Measurements from ENCODE around the gene TOGARAM2.

TOGARAM2 gene

GRCh38 chr2:29013057-29013780, 32.1 kb downstream of the TOGARAM2 start:
- CTCF ChIA-PET = no interaction called here

DNA sequence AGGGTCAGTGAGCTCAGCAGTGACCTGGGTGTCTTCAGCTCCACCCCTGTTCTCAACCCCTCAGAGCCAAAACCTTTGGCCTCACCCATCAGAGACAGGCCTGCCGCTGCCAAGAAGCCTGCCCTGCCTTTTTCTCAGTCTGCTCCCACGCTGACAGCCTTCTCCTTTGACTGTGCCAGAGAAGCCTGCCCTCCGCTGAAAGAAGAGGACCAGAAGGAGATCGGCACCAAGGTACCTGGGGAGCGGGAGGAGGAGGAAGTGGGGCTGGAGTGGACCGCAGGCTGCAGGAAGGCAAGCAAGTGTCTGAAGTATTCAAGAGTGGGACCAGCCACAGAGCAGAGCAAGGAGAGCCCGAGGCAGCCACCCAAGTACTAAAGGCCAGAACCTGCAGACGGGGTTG, 33.2 kb downstream of the TOGARAM2 start:
- CTCF ChIA-PET = no interaction called here
- no peak for DNase-seq (ENCODE audit: extremely low spot score)
- POLR2A ChIA-PET = no interaction called here
- TF ChIP-seq ZNF384 (IDR thresholded peaks at IDR 0.05) = no peak
- no peak for TF ChIP-seq SUZ12 (IDR thresholded peaks at IDR 0.05)
- TF ChIP-seq TARDBP (IDR thresholded peaks at IDR 0.05) = no peak

More at GRCh38 chr2:29013057-29013780, 32.1 kb downstream of the TOGARAM2 start:
- POLR2A ChIA-PET = no interaction called here
- DNase-seq (ENCODE audit: extremely low spot score) = no peak
- TF ChIP-seq, protein P1, sequence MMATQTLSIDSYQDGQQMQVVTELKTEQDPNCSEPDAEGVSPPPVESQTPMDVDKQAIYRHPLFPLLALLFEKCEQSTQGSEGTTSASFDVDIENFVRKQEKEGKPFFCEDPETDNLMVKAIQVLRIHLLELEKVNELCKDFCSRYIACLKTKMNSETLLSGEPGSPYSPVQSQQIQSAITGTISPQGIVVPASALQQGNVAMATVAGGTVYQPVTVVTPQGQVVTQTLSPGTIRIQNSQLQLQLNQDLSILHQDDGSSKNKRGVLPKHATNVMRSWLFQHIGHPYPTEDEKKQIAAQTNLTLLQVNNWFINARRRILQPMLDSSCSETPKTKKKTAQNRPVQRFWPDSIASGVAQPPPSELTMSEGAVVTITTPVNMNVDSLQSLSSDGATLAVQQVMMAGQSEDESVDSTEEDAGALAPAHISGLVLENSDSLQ (IDR thresholded peaks at IDR 0.05) = no peak
- TF ChIP-seq ARNT (IDR thresholded peaks at IDR 0.05) = no peak
- no peak for TF ChIP-seq L3MBTL2 (conservative IDR thresholded peaks at IDR 0.05)
- TF ChIP-seq FOXA1 (IDR thresholded peaks at IDR 0.05) = no peak
- TF ChIP-seq BHLHE40 (IDR thresholded peaks at IDR 0.05; ENCODE audit: borderline replicate concordance) = no peak
- TF ChIP-seq HDGF (IDR thresholded peaks at IDR 0.05; ENCODE audit: borderline replicate concordance) = no peak
- TF ChIP-seq ZNF384 (IDR thresholded peaks at IDR 0.05) = no peak
- no peak for TF ChIP-seq SP1 (IDR thresholded peaks at IDR 0.05)
- TF ChIP-seq ELF4 (IDR thresholded peaks at IDR 0.05) = no peak
- no peak for TF ChIP-seq TARDBP (IDR thresholded peaks at IDR 0.05)
- no peak for TF ChIP-seq LEF1 (IDR thresholded peaks at IDR 0.05; ENCODE audit: borderline replicate concordance)
- TF ChIP-seq SUZ12 (IDR thresholded peaks at IDR 0.05) = no peak
- TF ChIP-seq FOXK2 (IDR thresholded peaks at IDR 0.05) = no peak
- no peak for TF ChIP-seq CTBP1 (IDR thresholded peaks at IDR 0.05; ENCODE audit: borderline replicate concordance)
- TF ChIP-seq FOXM1 (IDR thresholded peaks at IDR 0.05; ENCODE audit: borderline replicate concordance) = no peak
- TF ChIP-seq NFRKB (IDR thresholded peaks at IDR 0.05) = no peak

GRCh38 chr2:29014811-29015421, 33.8 kb downstream of the TOGARAM2 start:
- no peak for DNase-seq (ENCODE audit: extremely low spot score)
- ChIA-PET CTCF (no interaction called here), POLR2A (no interaction called here)
- TF ChIP-seq HDGF (IDR thresholded peaks at IDR 0.05; ENCODE audit: borderline replicate concordance) (no peak), FOXM1 (IDR thresholded peaks at IDR 0.05; ENCODE audit: borderline replicate concordance) (no peak)

DNA sequence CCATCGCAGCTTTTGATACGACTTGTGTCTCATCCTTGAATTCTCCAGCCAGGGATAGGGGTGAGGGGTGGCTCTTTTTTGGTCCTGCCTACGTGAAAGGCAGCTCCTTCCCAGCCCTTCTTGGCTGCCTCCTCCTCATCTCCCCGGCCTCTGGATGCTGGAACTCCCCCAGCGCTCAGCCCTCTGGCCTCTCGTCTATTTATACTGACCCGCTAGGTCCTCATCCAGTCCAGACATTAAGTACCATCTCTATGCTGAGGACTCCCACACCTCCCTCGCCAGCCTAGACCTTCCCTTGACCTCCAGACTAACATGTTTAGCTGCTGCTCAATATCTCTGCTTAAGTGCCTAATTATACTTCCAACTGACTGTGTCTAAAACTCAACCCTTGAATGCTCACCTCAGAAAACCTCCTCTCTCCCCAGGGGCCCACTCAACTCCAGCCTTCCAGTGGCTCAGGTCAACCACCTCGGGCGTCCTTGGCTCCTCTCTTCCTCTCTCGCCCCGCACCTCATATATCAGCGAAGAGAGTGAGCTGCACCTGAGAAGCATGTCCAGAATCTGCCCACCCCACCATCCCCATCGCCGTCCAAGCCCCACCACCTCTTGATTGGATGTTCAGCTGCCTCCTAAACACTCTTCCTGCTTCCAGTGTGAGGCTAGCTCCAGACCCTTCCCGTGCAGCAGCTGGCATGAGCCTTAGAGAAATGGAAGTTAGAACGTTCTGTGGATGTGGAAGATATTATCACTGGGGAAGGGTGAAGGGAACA, 34.8 kb downstream of the TOGARAM2 start:
- CTCF ChIA-PET = interaction anchor here (0.8 kb wide), 1 partner anchor 60 kb away, joined by 3 read pairs; no protein-coding TSS in a partner anchor

GRCh38 chr2:29016504-29016903, 35.4 kb downstream of the TOGARAM2 start:
- CTCF ChIA-PET = interaction anchor here (0.8 kb wide), 1 partner anchor 59 kb away, joined by 3 read pairs; no protein-coding TSS in a partner anchor
- DNase-seq (ENCODE audit: extremely low spot score) = no peak

More for the DNA sequence above, 34.8 kb downstream of the TOGARAM2 start:
- POLR2A ChIA-PET = no interaction called here
- no peak for TF ChIP-seq ZNF384 (IDR thresholded peaks at IDR 0.05)
- TF ChIP-seq BHLHE40 (IDR thresholded peaks at IDR 0.05; ENCODE audit: borderline replicate concordance) = no peak
- no peak for TF ChIP-seq FOXA1 (IDR thresholded peaks at IDR 0.05)
- TF ChIP-seq LEF1 (IDR thresholded peaks at IDR 0.05; ENCODE audit: borderline replicate concordance) = no peak
- no peak for TF ChIP-seq SUZ12 (IDR thresholded peaks at IDR 0.05)
- no peak for DNase-seq (ENCODE audit: extremely low spot score)

GRCh38 chr2:29017716-29018435, 36.8 kb downstream of the TOGARAM2 start:
- ChIA-PET CTCF (interaction anchor here (0.6 kb wide), 1 partner anchor 17 kb away, joined by 3 read pairs; no protein-coding TSS in a partner anchor), POLR2A (no interaction called here)
- no peak for DNase-seq (ENCODE audit: extremely low spot score)
- TF ChIP-seq LEF1 (IDR thresholded peaks at IDR 0.05; ENCODE audit: borderline replicate concordance) (no peak), FOXM1 (IDR thresholded peaks at IDR 0.05; ENCODE audit: borderline replicate concordance) (no peak), SUZ12 (IDR thresholded peaks at IDR 0.05) (no peak), HDGF (IDR thresholded peaks at IDR 0.05; ENCODE audit: borderline replicate concordance) (no peak), ZNF384 (IDR thresholded peaks at IDR 0.05) (no peak), L3MBTL2 (conservative IDR thresholded peaks at IDR 0.05) (no peak), ELF4 (IDR thresholded peaks at IDR 0.05) (no peak), ARNT (IDR thresholded peaks at IDR 0.05) (no peak)
- TF ChIP-seq, protein P1 (IDR thresholded peaks at IDR 0.05) = no peak

More at GRCh38 chr2:29016504-29016903, 35.4 kb downstream of the TOGARAM2 start:
- TF ChIP-seq LEF1 (IDR thresholded peaks at IDR 0.05; ENCODE audit: borderline replicate concordance) (no peak), BHLHE40 (IDR thresholded peaks at IDR 0.05; ENCODE audit: borderline replicate concordance) (no peak)
- POLR2A ChIA-PET = no interaction called here

Data from HEK293T (cell line).